ENCODE results near the gene P2RY14. TPM values are rescaled to one million over a fixed set of nuclear protein-coding genes. Genes with fewer than 3 reads are reported as not detected.

The P2RY14 gene
- total RNA-seq, 2 experiments from 2014 or later, result 1.2 to 1.4 TPM

DNA sequence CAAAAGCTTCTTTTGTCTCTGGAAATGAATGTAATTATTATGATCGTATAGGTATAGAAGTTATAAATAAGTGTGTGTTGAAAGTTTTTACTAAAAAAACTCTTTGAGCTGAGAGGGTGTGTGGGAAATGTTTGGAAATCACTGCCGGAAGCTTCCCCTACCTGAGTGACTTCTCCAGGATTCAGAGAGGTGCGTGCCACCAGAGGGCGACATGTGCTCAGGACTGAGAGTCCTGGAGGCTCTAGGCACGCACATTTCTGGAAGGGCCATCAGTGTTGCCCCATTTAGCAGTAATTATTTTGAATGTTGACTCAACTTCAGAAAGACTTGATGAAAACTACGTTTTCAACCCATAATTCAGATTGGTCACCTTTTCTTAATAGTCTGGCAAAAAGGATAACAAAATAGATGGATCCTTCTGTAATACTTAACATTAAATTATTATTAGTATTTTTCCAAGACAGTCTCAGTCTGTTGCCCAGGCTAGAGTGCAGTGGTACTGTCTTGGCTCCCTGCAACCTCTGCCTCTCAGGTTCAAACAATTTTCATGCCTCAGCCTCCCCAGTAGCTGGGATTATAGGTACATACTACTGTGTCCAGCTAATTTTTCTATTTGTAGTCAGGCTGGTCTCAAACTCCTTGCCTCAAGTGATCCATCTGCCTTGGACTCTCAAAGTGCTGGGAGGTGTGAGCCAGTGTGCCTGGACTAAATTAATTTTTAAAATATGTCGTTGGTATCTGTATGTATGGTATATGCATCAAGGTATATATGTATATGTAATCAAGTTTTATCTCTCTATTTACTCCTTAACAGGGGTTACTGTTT lies 109.9 kb downstream of the P2RY14 start:
- peaks cover 48% of the 10 kb centered on the region for H3K4me1 Mint-ChIP-seq
- POLR2A ChIA-PET, result interaction anchor here (1.2 to 2.9 kb wide), 7 partner anchors 14 to 116 kb away, joined by 3 to 14 read pairs (median 5); partner anchors contain the start of gene GPR171
- no peaks in the 10 kb centered on the region for H3K27me3 Mint-ChIP-seq
- H3K27ac Mint-ChIP-seq, result no peak overlapping the region
- no peak overlapping the region for H3K4me3 Mint-ChIP-seq
- no peaks in the 10 kb centered on the region for H3K9me3 Mint-ChIP-seq
- peak; percentile 86 for DNase-seq
- H3K36me3 Mint-ChIP-seq (ENCODE audit: low read depth), result no peaks in the 10 kb centered on the region
- CTCF ChIA-PET, result interaction anchor here (0.5 to 7.5 kb wide), 45 partner anchors 8 to 670 kb away, joined by 3 to 112 read pairs (median 5); partner anchors contain the start of genes GPR171, MED12L and P2RY14

- Mint-ChIP-seq H3K36me3 (ENCODE audit: low read depth) (no peaks in the 10 kb centered on the region), H3K27me3 (peaks cover 1% of the 10 kb centered on the region), H3K27ac (no peak overlapping the region), H3K4me1 (peaks cover 28% of the 10 kb centered on the region), H3K4me3 (no peak overlapping the region), H3K9me3 (no peaks in the 10 kb centered on the region)
- POLR2A ChIA-PET, result no interaction called here
- no peak for DNase-seq
- CTCF ChIA-PET, result interaction anchor here (6.8 kb wide), 1 partner anchor 60 kb away, joined by 89 read pairs; no protein-coding TSS in a partner anchor
Measured at GRCh38 chr3:151166161-151166560, 112.2 kb downstream of the P2RY14 start.

DNA sequence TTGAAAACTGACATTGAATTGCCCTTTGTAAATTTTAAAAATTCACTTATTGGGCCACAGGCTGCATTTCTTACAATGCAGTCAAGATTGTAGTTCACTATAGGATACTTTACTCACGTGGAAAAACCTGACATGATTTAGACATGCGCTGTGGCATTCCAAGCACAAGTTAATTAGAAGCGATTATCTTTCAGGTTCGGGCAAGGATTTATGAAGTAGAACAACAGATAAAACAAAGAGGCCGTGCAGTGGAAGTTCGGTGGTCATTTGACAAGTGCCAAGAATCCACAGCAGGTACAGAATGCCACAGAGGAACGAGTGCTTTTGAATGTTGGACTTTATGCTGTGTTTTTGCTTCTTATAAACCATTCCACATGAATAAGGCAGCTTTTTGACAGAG lies 113.1 kb downstream of the P2RY14 start:
- no peaks in the 10 kb centered on the region for H3K9me3 Mint-ChIP-seq
- peaks cover 19% of the 10 kb centered on the region for H3K4me1 Mint-ChIP-seq
- no peak overlapping the region for H3K27ac Mint-ChIP-seq
- H3K36me3 Mint-ChIP-seq (ENCODE audit: low read depth), result no peaks in the 10 kb centered on the region
- H3K4me3 Mint-ChIP-seq, result no peak overlapping the region
- ChIA-PET CTCF (no interaction called here), POLR2A (no interaction called here)
- peaks cover 1% of the 10 kb centered on the region for H3K27me3 Mint-ChIP-seq
- no peak for DNase-seq

Other genes with a start within 250 kb of the P2RY14 start
- 1 to 10 TPM; 1.6 TPM for gene MED12L, start 192.9 kb downstream of the P2RY14 start, total RNA-seq
- gene GPR171, start 75.3 kb downstream of the P2RY14 start, total RNA-seq, result 100 to 1,000 TPM; 204 to 222 TPM
- gene GPR87, start 38.3 kb upstream of the P2RY14 start, total RNA-seq, result under 1 TPM in 1 of 2 experiments, not detected in 1; 0.33 TPM
- gene P2RY13, start 51.0 kb upstream of the P2RY14 start, total RNA-seq, result not detected
- not detected for gene P2RY12, start 106.2 kb upstream of the P2RY14 start, total RNA-seq
- gene IGSF10, start 182.5 kb upstream of the P2RY14 start, total RNA-seq, result not detected